ENCODE measurements around the gene RIPK4. TPM values are rescaled to one million over a fixed set of nuclear protein-coding genes. Genes with fewer than 3 reads are reported as not detected.

The RIPK4 gene
- polyA plus RNA-seq, 1 donor (not counting 4 experiments of a cell fraction or from before 2014, with no cell fraction given) = 18.4 TPM

DNA sequence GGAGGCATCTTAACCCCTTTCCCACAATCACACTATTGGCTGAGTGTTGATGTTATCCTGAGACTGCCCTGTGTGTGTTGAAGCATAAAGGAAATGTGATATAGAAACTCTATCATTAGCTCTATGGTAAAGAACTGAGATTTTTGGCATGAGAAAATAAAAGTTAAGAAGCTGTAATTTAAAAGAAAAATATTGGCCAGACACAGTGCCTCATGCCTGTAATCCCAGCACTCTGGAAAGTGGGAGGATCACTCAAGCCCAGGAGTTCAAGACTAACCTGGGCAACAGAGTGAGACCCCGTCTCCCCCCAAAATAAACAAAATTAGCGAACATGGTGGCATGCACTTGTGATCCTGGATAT lies 14.2 kb upstream of the RIPK4 start:
- no peak overlapping the region for H3K9ac ChIP-seq (ENCODE audit: control insufficient read depth, extremely low read depth, insufficient read depth, low read length)
- H3K4me3 ChIP-seq (ENCODE audit: control insufficient read depth in 2 of 3, extremely low read depth in 1 of 3, insufficient read depth in 2 of 3, low read depth in 1 of 3, low read length in 3 of 3) = no peak overlapping the region
- peaks cover 50% of the 10 kb centered on the region for H3K4me1 ChIP-seq (ENCODE audit: control insufficient read depth, extremely low read depth, insufficient read depth, low read length)
- H3K9me1 ChIP-seq (ENCODE audit: control insufficient read depth, extremely low read depth, insufficient read depth, low read length) = no peaks in the 10 kb centered on the region
- dilution Hi-C loops (cut with MboI; ENCODE audit: extremely low pct_ligation_motif_present, low sequenced_read_pairs) = no loop called here
- H3K4me2 ChIP-seq (ENCODE audit: control insufficient read depth, extremely low read depth, insufficient read depth, low read depth, low read length) = no peak overlapping the region
- TF ChIP-seq EZH2 (IDR thresholded peaks at IDR 0.05; ENCODE audit: low read length) = no peak
- TF ChIP-seq, protein P1, sequence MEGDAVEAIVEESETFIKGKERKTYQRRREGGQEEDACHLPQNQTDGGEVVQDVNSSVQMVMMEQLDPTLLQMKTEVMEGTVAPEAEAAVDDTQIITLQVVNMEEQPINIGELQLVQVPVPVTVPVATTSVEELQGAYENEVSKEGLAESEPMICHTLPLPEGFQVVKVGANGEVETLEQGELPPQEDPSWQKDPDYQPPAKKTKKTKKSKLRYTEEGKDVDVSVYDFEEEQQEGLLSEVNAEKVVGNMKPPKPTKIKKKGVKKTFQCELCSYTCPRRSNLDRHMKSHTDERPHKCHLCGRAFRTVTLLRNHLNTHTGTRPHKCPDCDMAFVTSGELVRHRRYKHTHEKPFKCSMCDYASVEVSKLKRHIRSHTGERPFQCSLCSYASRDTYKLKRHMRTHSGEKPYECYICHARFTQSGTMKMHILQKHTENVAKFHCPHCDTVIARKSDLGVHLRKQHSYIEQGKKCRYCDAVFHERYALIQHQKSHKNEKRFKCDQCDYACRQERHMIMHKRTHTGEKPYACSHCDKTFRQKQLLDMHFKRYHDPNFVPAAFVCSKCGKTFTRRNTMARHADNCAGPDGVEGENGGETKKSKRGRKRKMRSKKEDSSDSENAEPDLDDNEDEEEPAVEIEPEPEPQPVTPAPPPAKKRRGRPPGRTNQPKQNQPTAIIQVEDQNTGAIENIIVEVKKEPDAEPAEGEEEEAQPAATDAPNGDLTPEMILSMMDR (optimal IDR thresholded peaks at IDR 0.05 in 1 of 3, IDR thresholded peaks at IDR 0.05 in 1 of 3, conservative IDR thresholded peaks at IDR 0.05 in 1 of 3; ENCODE audit: extremely low read depth in 1 of 3, insufficient read depth in 2 of 3, low read length in 3 of 3) = no peak
- FAIRE-seq (no peak), DNase-seq (ENCODE audit: low read depth, low spot score) (no peak)
- no peak overlapping the region for H2AFZ ChIP-seq (ENCODE audit: control insufficient read depth, low read length)
- no peak overlapping the region for H3K27ac ChIP-seq (ENCODE audit: control insufficient read depth, insufficient read depth, low read length)
- H4K20me1 ChIP-seq (ENCODE audit: control insufficient read depth, extremely low read depth, insufficient read depth, low read length) = no peaks in the 10 kb centered on the region
- H3K79me2 ChIP-seq (ENCODE audit: control insufficient read depth, insufficient read depth, low read length) = no peaks in the 10 kb centered on the region
- no peaks in the 10 kb centered on the region for H3K9me3 ChIP-seq (ENCODE audit: control insufficient read depth, low read depth, low read length)
- no peaks in the 10 kb centered on the region for H3K27me3 ChIP-seq (ENCODE audit: control insufficient read depth, extremely low read depth, insufficient read depth, low read length)
- no peaks in the 10 kb centered on the region for H3K36me3 ChIP-seq (ENCODE audit: control insufficient read depth in 2 of 2, extremely low read depth in 1 of 2, insufficient read depth in 2 of 2, low read length in 2 of 2)

DNA sequence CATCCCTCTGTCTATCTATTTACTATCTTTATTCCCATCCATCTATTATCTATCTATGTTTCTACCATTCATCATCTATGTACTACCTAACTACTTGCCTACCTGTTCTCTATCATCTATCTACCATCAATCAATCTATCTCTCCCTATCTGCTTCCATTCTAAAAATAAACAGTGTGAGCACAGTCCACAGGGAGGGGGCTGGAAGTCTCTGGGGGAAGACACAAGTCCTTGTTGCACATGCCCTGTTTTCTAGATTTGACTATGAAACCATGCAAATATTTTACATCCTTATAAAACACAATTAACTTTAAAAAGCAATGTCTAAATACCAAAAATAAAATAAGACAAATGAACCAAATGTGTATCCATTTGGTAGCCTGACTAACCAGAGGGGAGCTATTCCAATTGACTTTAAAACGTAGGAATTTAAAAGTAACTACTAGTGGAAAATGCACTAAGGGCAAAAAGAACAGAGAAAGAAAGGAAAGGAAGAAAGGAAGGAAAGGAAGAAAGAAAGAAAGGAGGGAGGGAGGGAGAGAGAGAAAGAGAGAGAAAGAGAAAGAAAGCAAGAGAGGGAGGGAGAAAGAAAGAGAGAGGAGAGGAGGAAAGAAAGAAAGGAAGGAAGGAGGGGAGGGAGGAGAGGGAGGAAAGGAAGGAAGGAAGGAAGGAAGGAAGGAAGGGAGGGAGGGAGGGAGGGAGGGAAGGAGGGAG lies 13.6 kb upstream of the RIPK4 start:
- Histone ChIP-seq H3K4me2 (ENCODE audit: control insufficient read depth, extremely low read depth, insufficient read depth, low read depth, low read length) (no peak overlapping the region), H3K27me3 (ENCODE audit: control insufficient read depth, extremely low read depth, insufficient read depth, low read length) (no peaks in the 10 kb centered on the region), H3K4me3 (ENCODE audit: control insufficient read depth in 2 of 3, extremely low read depth in 1 of 3, insufficient read depth in 2 of 3, low read depth in 1 of 3, low read length in 3 of 3) (no peak overlapping the region), H3K36me3 (ENCODE audit: control insufficient read depth in 2 of 2, extremely low read depth in 1 of 2, insufficient read depth in 2 of 2, low read length in 2 of 2) (no peaks in the 10 kb centered on the region), H3K9me3 (ENCODE audit: control insufficient read depth, low read depth, low read length) (no peaks in the 10 kb centered on the region), H4K20me1 (ENCODE audit: control insufficient read depth, extremely low read depth, insufficient read depth, low read length) (no peaks in the 10 kb centered on the region), H3K27ac (ENCODE audit: control insufficient read depth, insufficient read depth, low read length) (no peak overlapping the region), H3K79me2 (ENCODE audit: control insufficient read depth, insufficient read depth, low read length) (no peaks in the 10 kb centered on the region), H3K4me1 (ENCODE audit: control insufficient read depth, extremely low read depth, insufficient read depth, low read length) (peaks cover 45% of the 10 kb centered on the region), H3K9me1 (ENCODE audit: control insufficient read depth, extremely low read depth, insufficient read depth, low read length) (no peaks in the 10 kb centered on the region), H3K9ac (ENCODE audit: control insufficient read depth, extremely low read depth, insufficient read depth, low read length) (no peak overlapping the region), H2AFZ (ENCODE audit: control insufficient read depth, low read length) (no peak overlapping the region)
- no peak for FAIRE-seq
- DNase-seq (ENCODE audit: low read depth, low spot score) = no peak
- TF ChIP-seq, protein P1 (optimal IDR thresholded peaks at IDR 0.05 in 1 of 3, IDR thresholded peaks at IDR 0.05 in 1 of 3, conservative IDR thresholded peaks at IDR 0.05 in 1 of 3; ENCODE audit: extremely low read depth in 1 of 3, insufficient read depth in 2 of 3, low read length in 3 of 3) = no peak
- no peak for TF ChIP-seq EZH2 (IDR thresholded peaks at IDR 0.05; ENCODE audit: low read length)
- dilution Hi-C loops (cut with MboI; ENCODE audit: extremely low pct_ligation_motif_present, low sequenced_read_pairs) = no loop called here
